ENCODE results near the gene B9D1. TPM values are rescaled to one million over a fixed set of nuclear protein-coding genes. Genes with fewer than 3 reads are reported as not detected.

The B9D1 gene
- total and polyA plus RNA-seq, 8 donors = 6.6 to 39.6 (median 12.5) TPM

DNA sequence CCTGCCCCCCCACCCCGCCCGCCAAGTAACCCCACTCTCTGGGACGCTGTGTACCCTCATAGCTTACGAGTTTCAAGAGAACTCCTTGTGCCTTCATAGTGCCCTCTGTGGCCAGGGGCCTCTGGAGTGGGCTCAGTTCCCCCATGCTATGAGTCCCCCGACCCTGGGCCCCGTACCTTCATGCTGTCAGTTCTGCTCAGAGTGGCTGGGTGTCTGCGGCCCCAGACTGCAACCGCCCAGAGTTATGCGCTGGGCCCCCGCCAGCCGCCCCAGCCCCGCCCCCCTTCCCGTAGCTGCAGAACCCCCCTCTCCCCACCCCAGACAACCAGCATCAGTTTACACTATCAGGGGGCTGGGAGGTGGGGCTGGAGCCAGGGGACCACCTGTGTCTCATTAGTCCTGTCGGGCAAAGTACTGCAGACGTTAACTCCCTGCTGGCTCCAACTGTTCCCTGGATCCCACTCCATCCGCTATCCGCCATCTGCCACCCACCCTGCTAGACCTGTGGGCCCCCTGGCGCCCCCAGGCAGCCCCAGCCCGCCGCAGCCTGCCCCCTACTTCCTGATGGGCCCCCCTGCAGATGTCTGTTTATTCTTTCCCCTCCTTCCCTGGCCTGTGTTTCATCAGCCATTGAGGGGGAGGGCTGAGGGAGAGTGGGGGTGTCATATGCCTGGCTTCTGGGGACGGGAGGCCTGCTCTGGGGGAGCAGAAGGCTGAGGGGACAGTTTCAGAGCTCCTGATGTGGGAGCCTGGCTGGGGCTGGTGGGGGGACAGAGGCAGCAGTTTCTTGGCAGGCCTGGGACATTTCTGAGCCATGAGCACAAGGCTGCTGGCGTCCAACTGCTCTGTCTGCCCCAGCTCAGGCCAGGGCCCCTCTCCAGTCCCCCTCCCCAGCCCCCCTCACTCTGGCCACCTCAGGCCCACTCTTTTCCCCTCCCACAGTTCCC is 24.7 kb upstream of the B9D1 start, which contains the start of gene MFAP4:
Gene MFAP4 (minus strand): TSS at position 217 of the 947 bp plus-strand sequence. CDS start 35 bp downstream, at position 182.
- peak within 1 kb of the TSS in 1 of 4 donors; percentile 37 for H3K27ac ChIP-seq
- FAIRE-seq = no peak
- intact Hi-C loops (cut with DNase I) = no loop called here

GRCh38 chr17:19386051-19386929 is 23.8 kb upstream of the B9D1 start:
- ATAC-seq = peak in 3 of 4 donors; percentile 39 to 62 (median 48)
- TF ChIP-seq CTCF (IDR thresholded peaks at IDR 0.05) = no peak
- 61 to 71% methylated on average over 20 of the region's 20 CpGs for WGBS, 2 donors
- H3K36me3 ChIP-seq = peaks cover 2 to 7% (median 2%) of the 10 kb centered on the region in 3 donors
- H3K9me3 ChIP-seq = no peaks in the 10 kb centered on the region
- H3K4me3 ChIP-seq = no peak overlapping the region
- FAIRE-seq = no peak
- no peaks in the 10 kb centered on the region for H3K4me1 ChIP-seq
- intact Hi-C loops (cut with DNase I) = no loop called here
- DNase-seq = no peak
- H3K27ac ChIP-seq = peak overlapping the region in 1 of 4 donors; percentile 37
- no peaks in the 10 kb centered on the region for H3K27me3 ChIP-seq

More for the DNA sequence above, 24.7 kb upstream of the B9D1 start, which contains the start of gene MFAP4:
- DNase-seq (peak in 1 of 6 donors; percentile 47), ATAC-seq (peak in 3 of 4 donors; percentile 50 to 60 (median 57))
- no peaks in the 10 kb centered on the region for H3K27me3 ChIP-seq
- WGBS, 2 donors = 32% methylated on average over 20 to 22 of the region's 22 CpGs
- no peaks in the 10 kb centered on the region for H3K9me3 ChIP-seq
- no peak within 1 kb of the TSS for H3K4me3 ChIP-seq
- no peaks in the 10 kb centered on the region for H3K4me1 ChIP-seq
- peaks cover 0 to under 1% (median 0%) of the 10 kb centered on the region in 3 donors for H3K36me3 ChIP-seq
- no peak for TF ChIP-seq CTCF (IDR thresholded peaks at IDR 0.05)

- Histone ChIP-seq H3K36me3 (peaks cover 2 to 14% (median 10%) of the 10 kb centered on the region in 3 donors), H3K4me1 (no peaks in the 10 kb centered on the region), H3K27ac (no peak overlapping the region), H3K9me3 (no peaks in the 10 kb centered on the region), H3K27me3 (no peaks in the 10 kb centered on the region), H3K4me3 (no peak overlapping the region)
- no peak for TF ChIP-seq CTCF (IDR thresholded peaks at IDR 0.05)
- 84 to 89% methylated on average over 9 of the region's 9 CpGs for WGBS, 2 donors
- no peak for DNase-seq
- FAIRE-seq = no peak
- ATAC-seq = no peak
- intact Hi-C loops (cut with DNase I) = no loop called here
Measured at GRCh38 chr17:19385521-19385983, 23.0 kb upstream of the B9D1 start.

GRCh38 chr17:19384723-19385391 is 22.3 kb upstream of the B9D1 start:
- peak in 3 of 4 donors; percentile 17 to 42 (median 39) for ATAC-seq
- Histone ChIP-seq H3K27me3 (no peaks in the 10 kb centered on the region), H3K4me1 (no peaks in the 10 kb centered on the region), H3K27ac (no peak overlapping the region), H3K9me3 (no peaks in the 10 kb centered on the region), H3K4me3 (no peak overlapping the region), H3K36me3 (peaks cover 2 to 16% (median 12%) of the 10 kb centered on the region in 3 donors)
- WGBS, 2 donors = 82 to 87% methylated on average over 16 of the region's 16 CpGs
- TF ChIP-seq CTCF (IDR thresholded peaks at IDR 0.05) = no peak
- no peak for FAIRE-seq
- intact Hi-C loops (cut with DNase I) = no loop called here
- DNase-seq = peak in 1 of 6 donors; percentile 53
